Measurements from ENCODE around the gene TMEM100. TPM values are rescaled to one million over a fixed set of nuclear protein-coding genes. Genes with fewer than 3 reads are reported as not detected.

The TMEM100 gene
- total and polyA plus RNA-seq, 2 donors from 2014 or later = 0.67 to 7.2 TPM

- Histone ChIP-seq H3K27ac (ENCODE audit: low read depth in 2 of 2, low read length in 2 of 2) (peak overlapping the region; percentile 18 to 34), H3K36me3 (ENCODE audit: control insufficient read depth in 2 of 3, insufficient read depth in 3 of 3, low read length in 3 of 3) (peaks cover 0 to 10% (median 0%) of the 10 kb centered on the region in 3 donors), H3K4me3 (ENCODE audit: low read length in 3 of 3) (no peak overlapping the region), H3K4me1 (ENCODE audit: control insufficient read depth in 2 of 3, insufficient read depth in 2 of 3, low read depth in 1 of 3, low read length in 3 of 3) (peaks cover 3 to 11% (median 6%) of the 10 kb centered on the region in 3 donors), H3K9ac (ENCODE audit: low read length in 3 of 3) (no peak overlapping the region), H3K9me3 (ENCODE audit: control insufficient read depth in 2 of 3, insufficient read depth in 1 of 3, low read length in 3 of 3) (no peaks in the 10 kb centered on the region), H3K27me3 (ENCODE audit: control insufficient read depth, insufficient read depth, low read length) (no peaks in the 10 kb centered on the region)
- TF ChIP-seq CTCF (IDR thresholded peaks at IDR 0.05; ENCODE audit: borderline replicate concordance, extremely low read depth, insufficient read depth) = no peak
- intact Hi-C loops (cut with DNase I) = no loop called here
- FAIRE-seq (no peak), DNase-seq (no peak)
Observed at GRCh38 chr17:55764610-55765009, 41.9 kb upstream of the TMEM100 start.

DNA sequence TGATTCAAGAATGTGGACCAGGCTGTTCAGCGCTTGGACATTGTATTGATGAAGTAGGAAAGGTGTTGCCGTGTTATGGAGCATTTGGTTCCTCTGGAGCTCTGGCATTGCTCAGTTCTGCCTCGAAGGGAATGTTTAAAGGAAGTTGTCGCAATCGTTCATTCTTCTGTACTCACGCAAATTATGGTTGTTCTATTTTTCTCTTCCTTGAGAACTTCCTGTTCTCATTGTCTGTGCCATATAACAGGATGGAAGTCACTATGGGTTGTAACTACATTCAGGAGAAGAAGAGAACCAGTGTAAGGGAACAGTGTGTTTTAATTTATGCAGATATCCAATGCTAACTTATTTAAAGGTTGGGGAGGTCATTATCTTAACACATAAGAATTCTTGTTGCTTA lies 41.2 kb upstream of the TMEM100 start:
- Histone ChIP-seq H3K4me3 (ENCODE audit: low read length in 3 of 3) (no peak overlapping the region), H3K36me3 (ENCODE audit: control insufficient read depth in 2 of 3, insufficient read depth in 3 of 3, low read length in 3 of 3) (peaks cover 0 to 3% (median 0%) of the 10 kb centered on the region in 3 donors), H3K27me3 (ENCODE audit: control insufficient read depth, insufficient read depth, low read length) (no peaks in the 10 kb centered on the region), H3K4me1 (ENCODE audit: control insufficient read depth in 2 of 3, insufficient read depth in 2 of 3, low read depth in 1 of 3, low read length in 3 of 3) (peaks cover 0 to 11% (median 6%) of the 10 kb centered on the region in 3 donors), H3K9ac (ENCODE audit: low read length in 3 of 3) (no peak overlapping the region), H3K27ac (ENCODE audit: low read depth in 2 of 2, low read length in 2 of 2) (peak overlapping the region; percentile 18 to 23), H3K9me3 (ENCODE audit: control insufficient read depth in 2 of 3, insufficient read depth in 1 of 3, low read length in 3 of 3) (no peaks in the 10 kb centered on the region)
- no peak for FAIRE-seq
- TF ChIP-seq CTCF (IDR thresholded peaks at IDR 0.05; ENCODE audit: borderline replicate concordance, extremely low read depth, insufficient read depth) = no peak
- intact Hi-C loops (cut with DNase I) = no loop called here
- no peak for DNase-seq

- H3K9me3 ChIP-seq (ENCODE audit: control insufficient read depth in 2 of 3, insufficient read depth in 1 of 3, low read length in 3 of 3) = no peaks in the 10 kb centered on the region
- no peaks in the 10 kb centered on the region for H3K36me3 ChIP-seq (ENCODE audit: control insufficient read depth in 2 of 3, insufficient read depth in 3 of 3, low read length in 3 of 3)
- intact Hi-C loops (cut with DNase I) = no loop called here
- no peak overlapping the region for H3K9ac ChIP-seq (ENCODE audit: low read length in 3 of 3)
- no peaks in the 10 kb centered on the region for H3K27me3 ChIP-seq (ENCODE audit: control insufficient read depth, insufficient read depth, low read length)
- H3K4me3 ChIP-seq (ENCODE audit: low read length in 3 of 3) = peak overlapping the region in 2 of 3 donors; percentile 6 to 24
- peak in 1 of 5 donors; percentile 40 for DNase-seq
- no peak overlapping the region for H3K27ac ChIP-seq (ENCODE audit: low read depth in 2 of 2, low read length in 2 of 2)
- peaks cover 0 to 11% (median 6%) of the 10 kb centered on the region in 3 donors for H3K4me1 ChIP-seq (ENCODE audit: control insufficient read depth in 2 of 3, insufficient read depth in 2 of 3, low read depth in 1 of 3, low read length in 3 of 3)
- FAIRE-seq = no peak
- TF ChIP-seq CTCF (IDR thresholded peaks at IDR 0.05; ENCODE audit: borderline replicate concordance, extremely low read depth, insufficient read depth) = no peak
Observed at GRCh38 chr17:55762086-55762858, 39.6 kb upstream of the TMEM100 start.

Measured in kidney (tissue), 14 donors.